Neuronal stem cell (in vitro differentiated cells): ENCODE data around the gene NUDCD3. TPM values are rescaled to one million over a fixed set of nuclear protein-coding genes. Genes with fewer than 3 reads are reported as not detected.

Experiments used
- DNase-seq: peaks from one replicate; pipeline ENCODE4 v3.0.0-alpha.2; 2013; ENCODE audit warnings: low spot score
- H2AFZ ChIP-seq: one replicate; pipeline ENCODE4 v1.6.1; 2013; ENCODE audit warnings: mild to moderate bottlenecking, low read length, inconsistent platforms
- H2AK5ac ChIP-seq: 2 replicates; pipeline ENCODE4 v1.6.1; 2013; ENCODE audit warnings: low read depth, mild to moderate bottlenecking, inconsistent platforms, low read length, moderate library complexity, mixed read lengths
- H2BK120ac ChIP-seq: 2 replicates; pipeline ENCODE4 v1.6.1; 2013; ENCODE audit warnings: low read depth, mild to moderate bottlenecking, inconsistent platforms, low read length, moderate library complexity, mixed read lengths
- H2BK12ac ChIP-seq: one replicate; pipeline ENCODE4 v1.6.1; 2013; ENCODE audit warnings: low read length, inconsistent platforms
- H2BK15ac ChIP-seq: 2 replicates; pipeline ENCODE4 v1.6.1; 2013; ENCODE audit warnings: mild to moderate bottlenecking, low read length, inconsistent platforms, mixed read lengths
- H2BK5ac ChIP-seq: one replicate; pipeline ENCODE4 v1.6.1; 2013; ENCODE audit warnings: inconsistent platforms, mild to moderate bottlenecking, low read length, moderate library complexity
- H3K14ac ChIP-seq: one replicate; pipeline ENCODE4 v1.6.1; 2013; ENCODE audit warnings: low read length, inconsistent platforms
- H3K18ac ChIP-seq: 2 replicates; pipeline ENCODE4 v1.6.1; 2013; ENCODE audit warnings: low read length, inconsistent platforms
- H3K23ac ChIP-seq: 2 replicates; pipeline ENCODE4 v1.6.1; 2013; ENCODE audit warnings: low read depth, mild to moderate bottlenecking, mixed read lengths, low read length, inconsistent platforms; ENCODE audit not compliant: poor library complexity
- H3K27ac ChIP-seq: replicated peaks from 3 replicates; pipeline ENCODE4 v1.5.1; 2013; ENCODE audit warnings: low read length, inconsistent platforms
- H3K27me3 ChIP-seq, 3 experiments: 2 replicates each; pipeline ENCODE4 v1.6.1; 2013; ENCODE audit warnings: low read length in 3 of 3, mild to moderate bottlenecking in 2 of 3, inconsistent platforms in 1 of 3, low read depth in 1 of 3, mixed read lengths in 1 of 3, moderate library complexity in 1 of 3; ENCODE audit not compliant: control insufficient read depth in 3 of 3, insufficient read depth in 3 of 3
- H3K36me3 ChIP-seq, 2 donors: replicated peaks in 1 of 2; 2 replicates each; pipeline ENCODE4 v1.6.1; 2013; ENCODE audit warnings: low read length in 2 of 2; ENCODE audit not compliant: control insufficient read depth in 2 of 2, insufficient read depth in 2 of 2
- H3K4ac ChIP-seq: 2 replicates; pipeline ENCODE4 v1.6.1; 2013; ENCODE audit warnings: inconsistent platforms, mild to moderate bottlenecking, low read length, moderate library complexity
- H3K4me1 ChIP-seq, 2 donors: 1 replicate in 1 of 2; 2 replicates in 1 of 2; pipeline ENCODE4 v1.6.1; 2013; ENCODE audit warnings: low read length in 2 of 2, low read depth in 1 of 2; ENCODE audit not compliant: control insufficient read depth in 2 of 2, insufficient read depth in 1 of 2
- H3K4me2 ChIP-seq: one replicate; pipeline ENCODE4 v1.6.1; 2013; ENCODE audit warnings: mild to moderate bottlenecking, low read length, inconsistent platforms; ENCODE audit not compliant: insufficient read depth, poor library complexity, severe bottlenecking
- H3K4me3 ChIP-seq, 2 donors: 2 replicates each; pipeline ENCODE4 v1.5.1; 2013; ENCODE audit warnings: low read length in 2 of 2, mild to moderate bottlenecking in 2 of 2, inconsistent platforms in 1 of 2, moderate library complexity in 1 of 2
- H3K79me1 ChIP-seq: one replicate; pipeline ENCODE4 v1.6.1; 2013; ENCODE audit warnings: low read depth, mild to moderate bottlenecking, inconsistent platforms, low read length, moderate library complexity
- H3K9ac ChIP-seq: one replicate; pipeline ENCODE4 v1.6.1; 2013; ENCODE audit warnings: mild to moderate bottlenecking, low read depth, low read length, inconsistent platforms; ENCODE audit not compliant: poor library complexity
- H3K9me3 ChIP-seq, 2 donors: replicated peaks in 1 of 2; 2 replicates each; pipeline versions ENCODE3 to v1.6.1; 2013; ENCODE audit warnings: low read length in 2 of 2, mild to moderate bottlenecking in 2 of 2, inconsistent platforms in 1 of 2, low read depth in 1 of 2, mixed read lengths in 1 of 2, moderate library complexity in 1 of 2; ENCODE audit not compliant: control insufficient read depth in 2 of 2, insufficient read depth in 1 of 2
- H4K8ac ChIP-seq: one replicate; pipeline ENCODE4 v1.6.1; 2013; ENCODE audit warnings: low read depth, mild to moderate bottlenecking, inconsistent platforms, low read length, moderate library complexity
- H4K91ac ChIP-seq: one replicate; pipeline ENCODE4 v1.6.1; 2013; ENCODE audit warnings: low read length, low read depth, mild to moderate bottlenecking, inconsistent platforms; ENCODE audit not compliant: poor library complexity
- WGBS, 2 donors: extraction: QIAGEN DNeasy Blood & Tissue Kit; methylation state at CpG; one replicate each; pipeline ENCODE4 v1.1.7; 2013; ENCODE audit warnings: missing lambda C conversion rate in 2 of 2, mixed read lengths in 1 of 2; ENCODE audit not compliant: insufficient read length in 2 of 2, insufficient replicate concordance in 1 of 2; ENCODE audit errors: extremely low coverage in 2 of 2; 5-methylcytosine and 5-hydroxymethylcytosine counted together
- polyA plus RNA-seq, 2 experiments: library from polyadenylated mRNA; stranded (reverse); fragments of 200-250 nt; gene quantifications; one replicate each; pipeline ENCODE4 v1.2.3, GENCODE V29; 2013

The NUDCD3 gene
- polyA plus RNA-seq (2013, experiment 1 of 2), result 37.7 TPM
- 37.7 TPM for polyA plus RNA-seq (2013, experiment 2 of 2)

DNA sequence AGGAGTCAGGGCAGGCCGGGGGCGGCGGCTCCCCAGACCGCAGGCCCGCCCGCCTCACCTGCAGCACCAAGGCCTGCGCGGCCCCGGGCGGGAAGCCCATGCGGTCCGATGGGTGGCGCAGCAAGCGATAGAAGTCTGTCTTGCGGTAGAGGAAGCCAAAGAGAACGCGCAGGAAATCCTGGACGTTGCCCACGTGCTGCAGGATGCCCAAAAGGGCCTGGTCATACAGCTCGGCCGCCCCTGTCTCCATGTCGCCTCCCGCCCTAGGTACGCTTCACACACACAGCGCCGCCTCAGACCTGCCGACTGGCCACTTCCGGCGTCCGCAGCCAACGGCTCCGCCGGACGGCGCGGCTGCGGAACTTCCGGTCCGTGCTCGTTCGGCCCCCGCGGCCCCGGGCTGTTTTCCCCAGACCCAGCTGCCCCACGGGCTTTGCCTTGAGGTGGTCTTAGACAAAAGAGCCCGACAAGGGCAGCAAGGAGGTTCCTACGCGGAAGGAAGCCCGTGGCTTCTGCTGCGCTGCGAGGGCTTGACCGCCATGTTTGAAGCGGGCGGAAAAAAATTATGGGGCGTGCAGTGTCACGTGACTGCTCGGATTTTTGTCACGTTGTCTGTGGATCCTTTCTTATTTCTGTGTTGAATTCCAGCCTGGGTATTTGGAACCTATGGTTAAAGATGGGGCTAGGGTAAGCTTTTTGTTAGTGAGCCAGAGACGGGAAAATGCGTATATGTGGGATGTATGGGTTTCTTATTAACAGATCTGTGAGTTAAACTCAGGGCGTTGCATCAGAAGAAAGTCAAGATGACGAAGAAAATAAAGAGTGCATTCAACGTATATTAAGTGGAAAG, at the start of gene NUDCD3:
TSS of gene NUDCD3 (minus strand) at position 308 of the 850 bp plus-strand sequence. CDS start at position 250, 58 bp downstream.
- Histone ChIP-seq H3K18ac (peak within 1 kb of the TSS; percentile 98), H2BK15ac (no peak within 1 kb of the TSS)
- WGBS, 2 donors, result no CpG with 5 or more reads among the region's 63 CpGs

GRCh38 chr7:44539669-44540506, 49.4 kb upstream of the NUDCD3 start:
- peak overlapping the region; percentile 15 for H2AFZ ChIP-seq
- H3K9me3 ChIP-seq, result no peaks in the 10 kb centered on the region
- H3K4me2 ChIP-seq, result no peak overlapping the region
- H2BK120ac ChIP-seq, result peak overlapping the region; percentile 90
- peak overlapping the region; percentile 52 for H2AK5ac ChIP-seq
- H4K91ac ChIP-seq, result peak overlapping the region; percentile 38
- H3K4ac ChIP-seq, result no peak overlapping the region
- peak overlapping the region; percentile 86 for H4K8ac ChIP-seq
- no peak overlapping the region for H3K27ac ChIP-seq
- H3K36me3 ChIP-seq, result no peaks in the 10 kb centered on the region
- no CpG with 5 or more reads among the region's 27 CpGs for WGBS, 2 donors
- peaks cover 0 to 3% of the 10 kb centered on the region in 2 donors for H3K4me1 ChIP-seq
- H2BK5ac ChIP-seq, result no peak overlapping the region
- H3K18ac ChIP-seq, result no peak overlapping the region
- H3K23ac ChIP-seq, result peak overlapping the region; percentile 76
- H3K27me3 ChIP-seq, result peaks cover 0 to 12% (median 0%) of the 10 kb centered on the region in 3 experiments
- peak overlapping the region; percentile 83 for H3K14ac ChIP-seq
- H2BK12ac ChIP-seq, result peak overlapping the region; percentile 12
- no peaks in the 10 kb centered on the region for H3K79me1 ChIP-seq
- peak overlapping the region; percentile 66 for H3K9ac ChIP-seq
- no peak for DNase-seq
- peak overlapping the region in 1 of 2 donors; percentile 60 for H3K4me3 ChIP-seq
- peak overlapping the region; percentile 72 for H2BK15ac ChIP-seq

More for the DNA sequence above, at the start of gene NUDCD3:
- H2BK5ac ChIP-seq, result peak within 1 kb of the TSS; percentile 83
- H3K9me3 ChIP-seq, result no peaks in the 10 kb centered on the region
- DNase-seq, result peak; percentile 70
- H3K4me1 ChIP-seq, result peaks cover 5 to 6% of the 10 kb centered on the region in 2 donors
- H3K36me3 ChIP-seq, result peaks cover 4 to 29% of the 10 kb centered on the region in 2 donors
- H3K4me2 ChIP-seq, result peak within 1 kb of the TSS; percentile 83
- H2AK5ac ChIP-seq, result no peak within 1 kb of the TSS
- peak within 1 kb of the TSS; percentile 78 for H4K91ac ChIP-seq
- peak within 1 kb of the TSS; percentile 97 for H3K9ac ChIP-seq
- H2BK120ac ChIP-seq, result no peak within 1 kb of the TSS
- no peaks in the 10 kb centered on the region for H3K27me3 ChIP-seq
- H3K4ac ChIP-seq, result no peak within 1 kb of the TSS
- peaks cover 10% of the 10 kb centered on the region for H3K79me1 ChIP-seq
- no peak within 1 kb of the TSS for H4K8ac ChIP-seq
- H2BK12ac ChIP-seq, result no peak within 1 kb of the TSS
- peak within 1 kb of the TSS; percentile 47 for H3K14ac ChIP-seq
- peak within 1 kb of the TSS; percentile 98 for H2AFZ ChIP-seq
- peak within 1 kb of the TSS; percentile 93 to 97 for H3K4me3 ChIP-seq
- peak within 1 kb of the TSS; percentile 96 for H3K23ac ChIP-seq
- H3K27ac ChIP-seq, result peak within 1 kb of the TSS; percentile 99

DNA sequence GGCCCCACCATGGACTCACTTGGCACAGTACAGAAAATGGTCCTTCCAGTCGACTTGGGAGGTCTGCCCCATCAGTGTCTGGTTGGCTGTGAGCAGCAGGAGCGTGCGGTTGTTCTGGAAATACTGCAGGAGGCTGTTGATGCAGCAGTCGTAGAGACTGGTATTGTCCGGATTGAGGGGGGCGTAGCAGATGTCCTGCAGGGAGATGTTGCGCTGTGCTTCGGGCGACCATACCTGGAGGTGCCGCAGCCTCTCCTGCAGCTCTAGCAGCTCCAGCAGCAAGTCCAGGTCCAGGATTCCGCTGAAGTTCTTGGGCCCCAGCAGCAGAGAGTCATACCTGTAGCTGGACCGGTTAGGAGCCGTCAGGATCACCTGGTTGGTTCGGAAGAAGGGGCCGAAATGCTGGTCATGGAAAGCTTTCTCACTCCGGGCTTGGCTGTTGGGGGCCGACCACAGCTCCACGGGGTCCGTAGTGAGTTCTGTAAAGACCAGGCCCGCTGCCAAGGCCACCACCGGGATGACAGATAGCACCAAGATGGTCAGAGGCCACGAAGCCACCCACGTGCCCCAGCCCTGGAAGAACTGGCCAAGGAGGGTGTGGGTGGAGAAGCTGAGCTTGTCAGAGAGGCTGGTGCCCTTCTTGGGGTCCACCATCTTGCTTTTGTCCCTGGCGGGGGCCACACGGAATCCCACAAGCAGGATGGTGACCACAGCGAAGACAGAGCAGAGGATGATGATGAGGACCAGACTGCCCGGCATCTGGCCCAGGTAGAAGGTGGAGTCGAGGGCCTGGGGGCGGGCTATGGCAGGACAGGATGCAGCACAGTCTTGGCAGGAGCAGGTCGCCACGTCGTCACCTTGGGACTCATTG, 48.6 kb upstream of the NUDCD3 start:
- Histone ChIP-seq H3K18ac (peak overlapping the region; percentile 41), H4K8ac (no peak overlapping the region), H3K4me2 (no peak overlapping the region), H4K91ac (peak overlapping the region; percentile 38), H2BK15ac (peak overlapping the region; percentile 72), H3K4ac (no peak overlapping the region), H3K9ac (no peak overlapping the region), H2BK12ac (no peak overlapping the region), H3K4me3 (no peak overlapping the region), H3K14ac (peak overlapping the region; percentile 83), H3K27ac (no peak overlapping the region), H2AFZ (no peak overlapping the region), H3K36me3 (no peaks in the 10 kb centered on the region), H3K27me3 (peaks cover 0 to 12% (median 0%) of the 10 kb centered on the region in 3 experiments), H3K23ac (peak overlapping the region; percentile 76), H2BK5ac (no peak overlapping the region), H3K4me1 (peaks cover 0 to 3% of the 10 kb centered on the region in 2 donors), H3K79me1 (no peaks in the 10 kb centered on the region), H2AK5ac (no peak overlapping the region), H2BK120ac (peak overlapping the region; percentile 90), H3K9me3 (no peaks in the 10 kb centered on the region)
- WGBS, 2 donors, result no CpG with 5 or more reads among the region's 32 CpGs
- DNase-seq, result no peak
